Prostate gland (tissue), 2 donors: ENCODE data around the gene CTF1.

Experiments used
- POLR2A ChIP-seq: fragments of 450-650 bp; IDR thresholded peaks from one replicate; pipeline ENCODE4 v1.6.1; 2016; ENCODE audit warnings: antibody characterized with exemption, mild to moderate bottlenecking
- POLR2AphosphoS5 ChIP-seq: sonication (generic); formaldehyde crosslinking; IDR thresholded peaks from one replicate; pipeline ENCODE4 v1.6.1; 2017; ENCODE audit warnings: antibody characterized with exemption
- TF ChIP-seq, protein P1 (sequence below), 4 experiments: fragments of 200-600 bp in 2 of 4; fragments of 450-650 bp in 2 of 4; sonication (generic) in 2 of 4; IDR thresholded peaks; 1 replicate in 3 of 4; 2 replicates in 1 of 4; pipeline ENCODE4 v1.5.1; 2016 to 2019; ENCODE audit warnings: antibody characterized with exemption in 4 of 4, mild to moderate bottlenecking in 2 of 4, moderate library complexity in 2 of 4

DNA sequence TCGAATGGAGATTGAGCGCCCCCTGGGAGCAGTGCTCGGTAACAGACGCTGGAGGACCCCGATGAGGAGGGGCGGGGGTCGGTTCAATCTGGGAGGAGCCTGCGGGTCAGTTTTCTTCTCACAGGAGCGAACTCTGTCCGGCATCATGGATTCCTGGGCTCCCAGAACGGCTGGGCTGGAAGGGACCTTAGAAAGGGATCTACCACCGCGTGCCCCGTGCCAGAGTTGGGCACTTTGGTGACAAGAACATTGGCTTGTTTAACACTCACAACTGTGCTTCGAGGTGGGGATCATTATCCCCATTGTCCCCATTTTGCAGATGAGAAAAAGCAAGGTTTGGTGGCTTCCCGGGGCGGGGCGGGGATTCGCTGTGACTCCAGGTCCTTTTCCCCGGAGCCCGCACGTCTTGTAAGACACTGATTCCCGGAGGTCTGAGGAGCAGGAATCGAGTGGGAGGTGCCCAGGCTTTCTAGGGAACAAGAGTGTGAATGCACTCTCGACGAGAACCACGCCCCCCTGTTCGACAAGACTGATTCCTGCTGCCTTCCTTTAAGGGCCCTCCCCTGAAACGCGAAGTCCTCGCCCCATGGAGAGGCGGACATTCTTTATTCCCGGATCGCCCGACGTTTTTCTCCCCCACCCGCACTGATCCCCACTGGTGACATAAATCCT, 25.5 kb downstream of the CTF1 start:
- TF ChIP-seq, protein P1, sequence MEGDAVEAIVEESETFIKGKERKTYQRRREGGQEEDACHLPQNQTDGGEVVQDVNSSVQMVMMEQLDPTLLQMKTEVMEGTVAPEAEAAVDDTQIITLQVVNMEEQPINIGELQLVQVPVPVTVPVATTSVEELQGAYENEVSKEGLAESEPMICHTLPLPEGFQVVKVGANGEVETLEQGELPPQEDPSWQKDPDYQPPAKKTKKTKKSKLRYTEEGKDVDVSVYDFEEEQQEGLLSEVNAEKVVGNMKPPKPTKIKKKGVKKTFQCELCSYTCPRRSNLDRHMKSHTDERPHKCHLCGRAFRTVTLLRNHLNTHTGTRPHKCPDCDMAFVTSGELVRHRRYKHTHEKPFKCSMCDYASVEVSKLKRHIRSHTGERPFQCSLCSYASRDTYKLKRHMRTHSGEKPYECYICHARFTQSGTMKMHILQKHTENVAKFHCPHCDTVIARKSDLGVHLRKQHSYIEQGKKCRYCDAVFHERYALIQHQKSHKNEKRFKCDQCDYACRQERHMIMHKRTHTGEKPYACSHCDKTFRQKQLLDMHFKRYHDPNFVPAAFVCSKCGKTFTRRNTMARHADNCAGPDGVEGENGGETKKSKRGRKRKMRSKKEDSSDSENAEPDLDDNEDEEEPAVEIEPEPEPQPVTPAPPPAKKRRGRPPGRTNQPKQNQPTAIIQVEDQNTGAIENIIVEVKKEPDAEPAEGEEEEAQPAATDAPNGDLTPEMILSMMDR (IDR thresholded peaks at IDR 0.05) = peak; percentile 75 to 94 (median 88)
- TF ChIP-seq POLR2AphosphoS5 = peak; percentile 56
- TF ChIP-seq POLR2A = no peak
